CD4-positive, alpha-beta T cell (primary cell): ENCODE measurements around the gene C7orf57. TPM values are rescaled to one million over a fixed set of nuclear protein-coding genes. Genes with fewer than 3 reads are reported as not detected.

ENCODE experiments used
- ATAC-seq: fragments of 200-7000 bp; cut with Tn5 transposase; one replicate; pipeline ENCODE4 v1.10.0; 2022; ENCODE audit warnings: mild to moderate bottlenecking; ENCODE audit not compliant: poor library complexity
- CTCF ChIA-PET: fragments of 350-600 bp; sonication (Branson Sonifier 250); formaldehyde crosslinking; loops from one replicate; lab custom pipeline; 2021; ENCODE audit warnings: antibody characterized with exemption, inconsistent platforms; lab: Charles Lee
- POLR2A ChIA-PET: fragments of 350-600 bp; sonication (Branson Sonifier 250); formaldehyde crosslinking; loops from one replicate; lab custom pipeline; 2021; ENCODE audit warnings: antibody characterized with exemption, inconsistent platforms; lab: Charles Lee
- DNase-seq, 14 experiments: peaks; one replicate each; pipeline ENCODE4 v3.0.0-alpha.2; 2013 to 2020; ENCODE audit warnings: mixed read lengths in 2 of 14
- H3K27ac ChIP-seq, 2 donors: one replicate each; pipeline versions ENCODE4 v1.5.1 to v1.7.0; 2013; ENCODE audit warnings: low read length in 2 of 2, low read depth in 1 of 2, mild to moderate bottlenecking in 1 of 2
- H3K27me3 ChIP-seq, 2 experiments: 1 replicate in 1 of 2; 2 replicates in 1 of 2; pipeline versions ENCODE4 v1.6.1 to v1.7.0; 2013; ENCODE audit warnings: low read length in 2 of 2, control low read depth in 1 of 2, mild to moderate bottlenecking in 1 of 2, moderate library complexity in 1 of 2; ENCODE audit not compliant: insufficient read depth in 2 of 2, control insufficient read depth in 1 of 2
- H3K36me3 ChIP-seq: one replicate; pipeline ENCODE4 v1.6.1; 2013; ENCODE audit warnings: low read length, control low read depth; ENCODE audit not compliant: insufficient read depth
- H3K4me1 ChIP-seq: one replicate; pipeline ENCODE4 v1.6.1; 2013; ENCODE audit warnings: low read length, control low read depth; ENCODE audit not compliant: insufficient read depth
- H3K4me3 ChIP-seq: one replicate; pipeline ENCODE4 v1.5.1; 2013; ENCODE audit warnings: mild to moderate bottlenecking, low read length, moderate library complexity
- H3K9me3 ChIP-seq, 2 experiments: 1 replicate in 1 of 2; 2 replicates in 1 of 2; pipeline versions ENCODE4 v1.6.1 to v1.7.0; 2013; ENCODE audit warnings: low read length in 2 of 2, mild to moderate bottlenecking in 2 of 2, control low read depth in 1 of 2, moderate library complexity in 1 of 2; ENCODE audit not compliant: control insufficient read depth in 1 of 2, insufficient read depth in 1 of 2
- H3K27ac Mint-ChIP-seq: one replicate; pipeline ENCODE4 v1.8.0; 2020; ENCODE audit warnings: mixed read lengths
- H3K27me3 Mint-ChIP-seq: one replicate; pipeline ENCODE4 v1.8.0; 2021; ENCODE audit warnings: mixed read lengths
- H3K36me3 Mint-ChIP-seq: one replicate; pipeline ENCODE4 v1.8.0; 2021; ENCODE audit warnings: low read depth, mixed read lengths
- H3K4me1 Mint-ChIP-seq: one replicate; pipeline ENCODE4 v1.8.0; 2021; ENCODE audit warnings: low read depth, mixed read lengths
- H3K4me3 Mint-ChIP-seq: one replicate; pipeline ENCODE4 v1.8.0; 2020; ENCODE audit warnings: mild to moderate bottlenecking, mixed read lengths
- H3K9me3 Mint-ChIP-seq: one replicate; pipeline ENCODE4 v1.8.0; 2020; ENCODE audit warnings: mixed read lengths
- intact Hi-C, 2 experiments: fragments of 100-400 bp; cut with DNase I in 1 of 2; cut with micrococcal nuclease in 1 of 2; formaldehyde crosslinking; loops; one replicate each; pipeline versions ENCODE4 v1.15.1 to v1.9.0; 2023 to 2025; cut with DNase I, micrococcal nuclease
- total RNA-seq, 174 experiments: library from RNA in 2 of 174; stranded (reverse) in 2 of 174; gene quantifications; one replicate each; pipeline ENCODE4 v1.2.3 and lab custom pipeline; 2021 to 2026
- TF ChIP-seq, protein P1 (sequence below): fragments of 200-600 bp; IDR thresholded peaks from one replicate; pipeline ENCODE4 v1.8.0; 2022; ENCODE audit warnings: antibody characterized with exemption, mild to moderate bottlenecking

C7orf57 gene
- total RNA-seq, 2 experiments from 2014 or later, result 0.56 TPM; not detected in 1

DNA sequence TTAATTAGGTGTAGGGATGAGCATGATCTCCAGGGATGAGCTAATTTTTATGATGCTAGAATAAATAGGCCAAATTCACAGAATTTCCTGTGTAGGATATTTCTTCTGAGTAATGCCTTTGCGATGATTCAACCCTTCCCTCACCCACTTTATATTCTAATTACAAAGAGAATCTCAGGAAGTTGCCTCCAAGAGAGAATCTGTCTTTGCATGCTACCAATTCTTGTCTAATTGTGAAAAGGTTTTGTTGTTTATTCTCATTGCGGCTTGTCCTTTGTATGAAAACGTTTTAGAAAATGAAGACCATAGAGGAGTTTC lies 6.3 kb downstream of the C7orf57 start:
- Histone ChIP-seq H3K4me1 (peaks cover 18% of the 10 kb centered on the region), H3K27ac (no peak overlapping the region), H3K36me3 (no peaks in the 10 kb centered on the region), H3K27me3 (peaks cover 0 to 1% of the 10 kb centered on the region in 2 experiments), H3K4me3 (no peak overlapping the region), H3K9me3 (no peaks in the 10 kb centered on the region)
- TF ChIP-seq, protein P1, sequence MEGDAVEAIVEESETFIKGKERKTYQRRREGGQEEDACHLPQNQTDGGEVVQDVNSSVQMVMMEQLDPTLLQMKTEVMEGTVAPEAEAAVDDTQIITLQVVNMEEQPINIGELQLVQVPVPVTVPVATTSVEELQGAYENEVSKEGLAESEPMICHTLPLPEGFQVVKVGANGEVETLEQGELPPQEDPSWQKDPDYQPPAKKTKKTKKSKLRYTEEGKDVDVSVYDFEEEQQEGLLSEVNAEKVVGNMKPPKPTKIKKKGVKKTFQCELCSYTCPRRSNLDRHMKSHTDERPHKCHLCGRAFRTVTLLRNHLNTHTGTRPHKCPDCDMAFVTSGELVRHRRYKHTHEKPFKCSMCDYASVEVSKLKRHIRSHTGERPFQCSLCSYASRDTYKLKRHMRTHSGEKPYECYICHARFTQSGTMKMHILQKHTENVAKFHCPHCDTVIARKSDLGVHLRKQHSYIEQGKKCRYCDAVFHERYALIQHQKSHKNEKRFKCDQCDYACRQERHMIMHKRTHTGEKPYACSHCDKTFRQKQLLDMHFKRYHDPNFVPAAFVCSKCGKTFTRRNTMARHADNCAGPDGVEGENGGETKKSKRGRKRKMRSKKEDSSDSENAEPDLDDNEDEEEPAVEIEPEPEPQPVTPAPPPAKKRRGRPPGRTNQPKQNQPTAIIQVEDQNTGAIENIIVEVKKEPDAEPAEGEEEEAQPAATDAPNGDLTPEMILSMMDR, result no peak
- Mint-ChIP-seq H3K9me3 (no peaks in the 10 kb centered on the region), H3K36me3 (no peaks in the 10 kb centered on the region), H3K27ac (no peak overlapping the region), H3K4me3 (no peak overlapping the region), H3K4me1 (peaks cover 22% of the 10 kb centered on the region), H3K27me3 (peaks cover 8% of the 10 kb centered on the region)
- ChIA-PET POLR2A (no interaction called here), CTCF (no interaction called here)
- ATAC-seq (no peak), DNase-seq (no peak)
- intact Hi-C loops, result no loop called here

DNA sequence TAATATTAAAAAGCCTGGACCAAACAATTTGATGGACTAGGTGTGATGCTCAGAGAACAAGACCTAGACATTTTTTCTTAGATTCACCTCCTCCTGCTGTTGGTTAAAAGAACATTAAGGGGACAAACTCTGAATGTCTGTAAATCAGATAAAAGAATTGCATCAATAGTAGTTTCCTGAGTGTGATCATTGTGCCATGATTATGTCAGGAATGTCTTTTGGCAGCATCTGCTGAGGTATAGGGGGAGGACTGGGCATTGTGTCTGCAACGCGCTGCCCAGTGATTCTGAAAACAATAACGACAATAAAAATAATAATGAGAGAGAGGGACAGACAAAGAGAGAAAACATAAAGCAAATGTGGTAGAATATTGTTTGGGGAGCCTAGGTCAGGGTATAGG lies 6.9 kb downstream of the C7orf57 start:
- no peak for ATAC-seq
- H3K9me3 ChIP-seq, result no peaks in the 10 kb centered on the region
- intact Hi-C loops, result no loop called here
- peaks cover 23% of the 10 kb centered on the region for H3K4me1 Mint-ChIP-seq
- H3K4me3 Mint-ChIP-seq, result no peak overlapping the region
- H3K27me3 Mint-ChIP-seq, result peaks cover 2% of the 10 kb centered on the region
- no peaks in the 10 kb centered on the region for H3K27me3 ChIP-seq
- DNase-seq, result no peak
- TF ChIP-seq, protein P1, result no peak
- no peak overlapping the region for H3K27ac ChIP-seq
- H3K9me3 Mint-ChIP-seq, result no peaks in the 10 kb centered on the region
- CTCF ChIA-PET, result no interaction called here
- POLR2A ChIA-PET, result no interaction called here
- peaks cover 18% of the 10 kb centered on the region for H3K4me1 ChIP-seq
- no peak overlapping the region for H3K4me3 ChIP-seq
- no peaks in the 10 kb centered on the region for H3K36me3 ChIP-seq
- no peaks in the 10 kb centered on the region for H3K36me3 Mint-ChIP-seq
- no peak overlapping the region for H3K27ac Mint-ChIP-seq

DNA sequence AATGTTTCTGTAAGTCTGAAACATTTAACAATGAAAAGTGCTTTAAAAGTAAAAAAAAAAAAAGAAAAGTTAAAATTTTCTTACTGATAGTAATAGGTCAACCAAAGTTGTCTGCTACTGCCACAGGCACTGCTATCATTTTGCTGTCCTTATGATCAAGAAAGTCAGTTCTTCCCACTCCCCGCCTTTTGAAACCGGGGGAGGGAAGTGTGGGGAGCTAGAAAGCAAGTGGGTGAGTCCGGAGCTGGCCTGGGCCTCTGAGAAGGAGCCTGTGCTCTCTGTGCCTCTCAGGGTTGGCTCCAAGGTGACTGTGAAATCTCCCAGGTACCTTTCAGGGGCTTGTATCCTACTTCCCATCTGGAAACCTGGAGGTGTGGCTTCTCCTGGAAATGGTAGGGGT lies 7.3 kb downstream of the C7orf57 start:
- Mint-ChIP-seq H3K9me3 (no peaks in the 10 kb centered on the region), H3K27me3 (no peaks in the 10 kb centered on the region), H3K4me3 (no peak overlapping the region), H3K27ac (no peak overlapping the region), H3K4me1 (peaks cover 23% of the 10 kb centered on the region), H3K36me3 (no peaks in the 10 kb centered on the region)
- POLR2A ChIA-PET, result no interaction called here
- no peak overlapping the region for H3K27ac ChIP-seq
- H3K4me1 ChIP-seq, result peaks cover 18% of the 10 kb centered on the region
- ATAC-seq, result no peak
- no peak overlapping the region for H3K4me3 ChIP-seq
- CTCF ChIA-PET, result no interaction called here
- H3K36me3 ChIP-seq, result no peaks in the 10 kb centered on the region
- TF ChIP-seq, protein P1, result no peak
- no peaks in the 10 kb centered on the region for H3K27me3 ChIP-seq
- intact Hi-C loops, result no loop called here
- no peak for DNase-seq
- no peaks in the 10 kb centered on the region for H3K9me3 ChIP-seq
